Endothelial cell of umbilical vein (primary cell): ENCODE data around the gene SPHK2.

Experiments used
- CTCF ChIP-seq, 2 donors: IDR thresholded peaks; 1 replicate in 1 of 2; 2 replicates in 1 of 2; pipeline ENCODE4 v1.5.1; 2011; ENCODE audit warnings: low read length in 2 of 2, mild to moderate bottlenecking in 2 of 2, moderate library complexity in 2 of 2, control low read depth in 1 of 2, inconsistent platforms in 1 of 2, low read depth in 1 of 2; ENCODE audit not compliant: insufficient read depth in 1 of 2; ENCODE audit errors: extremely low read depth in 1 of 2
- FOS ChIP-seq: IDR thresholded peaks from 2 replicates; pipeline ENCODE4 v1.6.1; 2011; ENCODE audit warnings: mild to moderate bottlenecking, low read length, moderate library complexity, borderline replicate concordance; ENCODE audit not compliant: insufficient read depth
- GATA2 ChIP-seq: IDR thresholded peaks from 2 replicates; pipeline ENCODE4 v1.7.0; 2011; ENCODE audit warnings: low read depth, mild to moderate bottlenecking, moderate library complexity, mixed read lengths, low read length; ENCODE audit not compliant: insufficient read length, insufficient read depth
- MYC ChIP-seq: IDR thresholded peaks from one replicate; pipeline ENCODE4 v1.6.1; 2011; ENCODE audit warnings: mild to moderate bottlenecking, low read depth, low read length
- POLR2A ChIP-seq: IDR thresholded peaks from 2 replicates; pipeline ENCODE4 v1.6.1; 2012; ENCODE audit warnings: low read depth, mild to moderate bottlenecking, control low read depth, low read length
- POLR2AphosphoS5 ChIP-seq: IDR thresholded peaks from 2 replicates; pipeline ENCODE4 v1.6.1; 2012; ENCODE audit warnings: low read depth, mild to moderate bottlenecking, control low read depth, low read length, moderate library complexity; ENCODE audit not compliant: insufficient read depth

DNA sequence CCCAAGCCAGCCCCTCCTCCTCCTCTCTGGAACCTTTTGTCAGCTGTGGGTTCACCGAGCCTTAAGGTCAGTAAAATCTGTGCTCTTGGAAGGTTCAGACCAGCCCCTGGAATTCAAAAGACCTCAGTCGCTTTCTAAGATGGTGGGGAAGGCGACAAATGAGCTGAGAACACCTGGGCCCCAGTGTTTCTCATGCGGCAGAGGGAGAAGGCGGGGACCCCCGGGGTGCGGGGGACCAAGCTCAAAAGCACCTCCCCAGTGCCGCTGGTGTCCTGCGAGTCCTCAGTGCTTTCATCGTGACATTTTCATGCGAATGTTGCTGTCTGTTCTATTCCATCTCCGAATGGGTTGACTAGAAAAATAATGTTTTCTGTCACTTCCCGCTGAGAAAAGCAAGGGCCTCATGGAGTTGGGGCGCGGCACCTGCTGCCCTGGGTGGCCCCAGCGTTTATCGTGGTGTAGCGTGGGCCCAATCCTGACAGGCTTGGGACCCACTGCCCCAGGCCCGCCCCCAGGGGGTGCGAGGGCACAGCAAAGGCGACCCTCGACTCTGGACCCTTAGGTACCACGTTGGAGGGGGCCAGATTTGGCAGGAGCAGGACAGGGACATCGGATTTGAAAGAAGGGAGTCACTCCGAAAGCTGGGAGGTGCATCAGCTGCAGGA, 54.3 kb downstream of the SPHK2 start:
- no peak for TF ChIP-seq FOS
- no peak for TF ChIP-seq CTCF (IDR thresholded peaks at IDR 0.05; ENCODE audit: extremely low read depth in 1 of 2, insufficient read depth in 1 of 2, low read depth in 1 of 2, low read length in 2 of 2)
- no peak for TF ChIP-seq GATA2
- TF ChIP-seq MYC = no peak
- TF ChIP-seq POLR2A = no peak
- no peak for TF ChIP-seq POLR2AphosphoS5
